Left renal cortex interstitium (tissue), 4 donors: ENCODE measurements around the gene GPR85. TPM values are rescaled to one million over a fixed set of nuclear protein-coding genes. Genes with fewer than 3 reads are reported as not detected.
"Not testable (repeated sequence)": the region's sequence is repeated elsewhere in the genome, so short reads cannot be mapped to it uniquely, and the experiment has no call there.

Experiments used
- DNase-seq, 4 donors: peaks; one replicate each; pipeline ENCODE4 v3.0.0-alpha.2; 2013; ENCODE audit warnings: low read depth in 4 of 4, low spot score in 2 of 4, missing footprints in 1 of 4
- polyA plus RNA-seq, 4 donors: library from polyadenylated mRNA; unstranded; fragments of 120-200 nt; gene quantifications; one replicate each; pipeline ENCODE4 v1.2.1, GENCODE V29; 2013; ENCODE audit not compliant: insufficient read length in 4 of 4

The GPR85 gene
- 1 to 10 TPM in 1 of 4 donors, under 1 TPM in 3; 0.94 to 1.7 (median 0.99) TPM for polyA plus RNA-seq

- no peak for DNase-seq
Observed at GRCh38 chr7:113086431-113086888, at the start of gene GPR85. TSS of gene GPR85 (minus strand) at chr7:113086827. CDS start at chr7:113084721, 2,106 bp downstream.

- no peak for DNase-seq
Observed at GRCh38 chr7:113134025-113134424, 47.4 kb upstream of the GPR85 start.

- no peak for DNase-seq
Observed at GRCh38 chr7:113131367-113131766, 44.7 kb upstream of the GPR85 start.

- DNase-seq = no peak
Observed at GRCh38 chr7:113128031-113128430, 41.4 kb upstream of the GPR85 start.

- DNase-seq = no peak
Observed at GRCh38 chr7:113125728-113126127, 39.1 kb upstream of the GPR85 start.

GRCh38 chr7:113122744-113123143, 36.1 kb upstream of the GPR85 start:
- no peak for DNase-seq

- DNase-seq = no peak
Observed at GRCh38 chr7:113120647-113121046, 34.0 kb upstream of the GPR85 start.

GRCh38 chr7:113119429-113119828, 32.8 kb upstream of the GPR85 start:
- no peak for DNase-seq

- DNase-seq = peak; percentile 77 to 89 (median 86)
Observed at GRCh38 chr7:113118074-113118959, 31.7 kb upstream of the GPR85 start, which contains the start of gene SMIM30. TSS of gene SMIM30 (minus strand) at chr7:113118554. CDS start at chr7:113117578, 976 bp downstream.

GRCh38 chr7:113117374-113117774, 30.7 kb upstream of the GPR85 start:
- not testable (repeated sequence) for DNase-seq

GRCh38 chr7:113113912-113114311, 27.3 kb upstream of the GPR85 start:
- no peak for DNase-seq

- DNase-seq = no peak
Observed at GRCh38 chr7:113109718-113110117, 23.1 kb upstream of the GPR85 start.

- no peak for DNase-seq
Observed at GRCh38 chr7:113100121-113100603, 13.5 kb upstream of the GPR85 start.

GRCh38 chr7:113099284-113099919, 12.8 kb upstream of the GPR85 start:
- no peak for DNase-seq

- no peak for DNase-seq
Observed at GRCh38 chr7:113094517-113095249, 8.1 kb upstream of the GPR85 start.

GRCh38 chr7:113093561-113093960, 6.9 kb upstream of the GPR85 start:
- DNase-seq = no peak

- no peak for DNase-seq
Observed at GRCh38 chr7:113092762-113093161, 6.1 kb upstream of the GPR85 start.

- DNase-seq = no peak
Observed at GRCh38 chr7:113087071-113087998, 708 bp upstream of the GPR85 start.

GRCh38 chr7:113085781-113086390, 741 bp downstream of the GPR85 start:
- DNase-seq = no peak
